ENCODE measurements around the gene TPCN2. TPM values are rescaled to one million over a fixed set of nuclear protein-coding genes. Genes with fewer than 3 reads are reported as not detected.
"Not testable (repeated sequence)": the region's sequence is repeated elsewhere in the genome, so short reads cannot be mapped to it uniquely, and the experiment has no call there.

The TPCN2 gene
- total RNA-seq, 2 experiments from 2014 or later, result 16.0 to 17.0 TPM

- Mint-ChIP-seq H3K9me3 (peaks cover 22% of the 10 kb centered on the region), H3K36me3 (ENCODE audit: low read depth) (peaks cover 3% of the 10 kb centered on the region), H3K27me3 (peaks cover 3% of the 10 kb centered on the region), H3K4me1 (ENCODE audit: low read depth) (peaks cover 15% of the 10 kb centered on the region), H3K27ac (no peak overlapping the region), H3K4me3 (no peak overlapping the region)
- DNase-seq (no peak), ATAC-seq (no peak)
- POLR2A ChIA-PET, result no interaction called here
- intact Hi-C loops (cut with micrococcal nuclease), result no loop called here
- TF ChIP-seq CTCF (IDR thresholded peaks at IDR 0.05), result no peak
- CTCF ChIA-PET, result interaction anchor here (0.9 kb wide), 1 partner anchor 18 kb away, joined by 3 read pairs; no protein-coding TSS in a partner anchor
Measured at GRCh38 chr11:69148377-69148762, 99.6 kb downstream of the TPCN2 start.

- Mint-ChIP-seq H3K4me1 (ENCODE audit: low read depth) (peaks cover 17% of the 10 kb centered on the region), H3K27ac (no peak overlapping the region), H3K4me3 (no peak overlapping the region), H3K27me3 (peaks cover 3% of the 10 kb centered on the region), H3K36me3 (ENCODE audit: low read depth) (peaks cover 3% of the 10 kb centered on the region), H3K9me3 (peaks cover 22% of the 10 kb centered on the region)
- no peak for TF ChIP-seq CTCF (IDR thresholded peaks at IDR 0.05)
- peak; percentile 30 for DNase-seq
- ATAC-seq, result no peak
- CTCF ChIA-PET, result interaction anchor here (0.9 kb wide), 1 partner anchor 18 kb away, joined by 3 read pairs; no protein-coding TSS in a partner anchor
- intact Hi-C loops (cut with micrococcal nuclease), result no loop called here
- POLR2A ChIA-PET, result no interaction called here
Measured at GRCh38 chr11:69148806-69149205, 100.1 kb downstream of the TPCN2 start.

GRCh38 chr11:69149338-69150045, 100.8 kb downstream of the TPCN2 start:
- H3K4me1 Mint-ChIP-seq (ENCODE audit: low read depth), result peaks cover 12% of the 10 kb centered on the region
- intact Hi-C loops (cut with micrococcal nuclease); POLR2A ChIA-PET; ATAC-seq; H3K27ac Mint-ChIP-seq; H3K36me3 Mint-ChIP-seq (ENCODE audit: low read depth); H3K27me3 Mint-ChIP-seq; DNase-seq; H3K4me3 Mint-ChIP-seq: not testable (repeated sequence)
- H3K9me3 Mint-ChIP-seq, result peaks cover 22% of the 10 kb centered on the region
- CTCF ChIA-PET, result interaction anchor here (0.9 kb wide), 1 partner anchor 17 kb away, joined by 3 read pairs; no protein-coding TSS in a partner anchor

- Mint-ChIP-seq H3K9me3 (peaks cover 18% of the 10 kb centered on the region), H3K36me3 (ENCODE audit: low read depth) (peaks cover 3% of the 10 kb centered on the region), H3K27me3 (peaks cover 3% of the 10 kb centered on the region), H3K27ac (no peak overlapping the region), H3K4me1 (ENCODE audit: low read depth) (peaks cover 6% of the 10 kb centered on the region), H3K4me3 (no peak overlapping the region)
- ChIA-PET POLR2A (interaction anchor here (0.6 kb wide), 1 partner anchor 606 kb away, joined by 3 read pairs; no protein-coding TSS in a partner anchor), CTCF (no interaction called here)
- ATAC-seq, result no peak
- intact Hi-C loops (cut with micrococcal nuclease), result no loop called here
- TF ChIP-seq CTCF (IDR thresholded peaks at IDR 0.05), result no peak
- no peak for DNase-seq
Measured at GRCh38 chr11:69150175-69150574, 101.4 kb downstream of the TPCN2 start.

GRCh38 chr11:69151836-69152235, 103.1 kb downstream of the TPCN2 start:
- intact Hi-C loops (cut with micrococcal nuclease), result no loop called here
- no peak overlapping the region for H3K4me3 Mint-ChIP-seq
- ChIA-PET CTCF (interaction anchor here (1.4 kb wide), 1 partner anchor 50 kb away, joined by 3 read pairs; no protein-coding TSS in a partner anchor), POLR2A (no interaction called here)
- no peak for ATAC-seq
- H3K36me3 Mint-ChIP-seq (ENCODE audit: low read depth), result peaks cover 3% of the 10 kb centered on the region
- peaks cover 16% of the 10 kb centered on the region for H3K4me1 Mint-ChIP-seq (ENCODE audit: low read depth)
- H3K27me3 Mint-ChIP-seq, result peaks cover 4% of the 10 kb centered on the region
- peaks cover 5% of the 10 kb centered on the region for H3K9me3 Mint-ChIP-seq
- DNase-seq, result no peak
- H3K27ac Mint-ChIP-seq, result no peak overlapping the region
- no peak for TF ChIP-seq CTCF (IDR thresholded peaks at IDR 0.05)
